Measurements from ENCODE around the gene UNC13C. TPM values are rescaled to one million over a fixed set of nuclear protein-coding genes. Genes with fewer than 3 reads are reported as not detected.

UNC13C gene
- total and polyA plus RNA-seq, 4 donors = 0.05 to 16.0 (median 0.12) TPM; not detected in 1

DNA sequence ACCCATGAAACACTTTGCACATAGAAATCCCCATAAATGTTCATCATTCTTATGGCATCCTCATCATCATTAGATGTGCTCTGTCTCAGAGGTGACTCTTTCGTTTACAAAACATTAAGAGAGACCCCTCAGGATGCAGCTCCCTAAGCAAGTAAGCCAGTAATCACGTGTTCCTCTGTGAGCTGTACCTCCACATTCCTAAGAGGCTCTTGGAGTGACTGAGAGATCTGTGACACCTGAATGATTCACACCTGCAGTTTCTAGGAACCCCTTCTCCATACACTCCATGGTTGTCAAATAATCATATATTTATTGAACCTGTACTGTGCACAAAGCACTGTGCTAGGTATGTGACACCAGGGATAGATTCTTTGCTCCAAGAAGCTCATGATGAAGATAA, 602.4 kb downstream of the UNC13C start:
- TF ChIP-seq, protein P1, sequence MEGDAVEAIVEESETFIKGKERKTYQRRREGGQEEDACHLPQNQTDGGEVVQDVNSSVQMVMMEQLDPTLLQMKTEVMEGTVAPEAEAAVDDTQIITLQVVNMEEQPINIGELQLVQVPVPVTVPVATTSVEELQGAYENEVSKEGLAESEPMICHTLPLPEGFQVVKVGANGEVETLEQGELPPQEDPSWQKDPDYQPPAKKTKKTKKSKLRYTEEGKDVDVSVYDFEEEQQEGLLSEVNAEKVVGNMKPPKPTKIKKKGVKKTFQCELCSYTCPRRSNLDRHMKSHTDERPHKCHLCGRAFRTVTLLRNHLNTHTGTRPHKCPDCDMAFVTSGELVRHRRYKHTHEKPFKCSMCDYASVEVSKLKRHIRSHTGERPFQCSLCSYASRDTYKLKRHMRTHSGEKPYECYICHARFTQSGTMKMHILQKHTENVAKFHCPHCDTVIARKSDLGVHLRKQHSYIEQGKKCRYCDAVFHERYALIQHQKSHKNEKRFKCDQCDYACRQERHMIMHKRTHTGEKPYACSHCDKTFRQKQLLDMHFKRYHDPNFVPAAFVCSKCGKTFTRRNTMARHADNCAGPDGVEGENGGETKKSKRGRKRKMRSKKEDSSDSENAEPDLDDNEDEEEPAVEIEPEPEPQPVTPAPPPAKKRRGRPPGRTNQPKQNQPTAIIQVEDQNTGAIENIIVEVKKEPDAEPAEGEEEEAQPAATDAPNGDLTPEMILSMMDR (IDR thresholded peaks at IDR 0.05; ENCODE audit: control extremely low read depth, extremely low read depth) = no peak
- no peak for ATAC-seq (ENCODE audit: insufficient read depth, low FRiP score)
- no peak overlapping the region for H3K9ac ChIP-seq (ENCODE audit: insufficient read depth in 1 of 2, low read length in 2 of 2)
- H3K36me3 ChIP-seq (ENCODE audit: control insufficient read depth in 4 of 4, insufficient read depth in 4 of 4, low read length in 4 of 4) = no peaks in the 10 kb centered on the region
- WGBS, 2 donors = 80 to 81% methylated on average over 2 of the region's 2 CpGs
- H3K4me3 ChIP-seq = no peak overlapping the region
- H3K9me3 ChIP-seq (ENCODE audit: control insufficient read depth in 4 of 4, insufficient read depth in 3 of 4, low read length in 3 of 4) = peaks cover 0 to 7% (median 0%) of the 10 kb centered on the region in 4 donors
- peaks cover 0 to 22% (median 5%) of the 10 kb centered on the region in 5 donors for H3K4me1 ChIP-seq (ENCODE audit: control insufficient read depth in 5 of 5, insufficient read depth in 5 of 5, low read length in 5 of 5)
- H3K27me3 ChIP-seq (ENCODE audit: control insufficient read depth in 3 of 3, insufficient read depth in 3 of 3, low read length in 2 of 3) = no peaks in the 10 kb centered on the region
- no peak overlapping the region for H3K27ac ChIP-seq (ENCODE audit: low read depth in 1 of 2, low read length in 1 of 2)
- DNase-seq = no peak

DNA sequence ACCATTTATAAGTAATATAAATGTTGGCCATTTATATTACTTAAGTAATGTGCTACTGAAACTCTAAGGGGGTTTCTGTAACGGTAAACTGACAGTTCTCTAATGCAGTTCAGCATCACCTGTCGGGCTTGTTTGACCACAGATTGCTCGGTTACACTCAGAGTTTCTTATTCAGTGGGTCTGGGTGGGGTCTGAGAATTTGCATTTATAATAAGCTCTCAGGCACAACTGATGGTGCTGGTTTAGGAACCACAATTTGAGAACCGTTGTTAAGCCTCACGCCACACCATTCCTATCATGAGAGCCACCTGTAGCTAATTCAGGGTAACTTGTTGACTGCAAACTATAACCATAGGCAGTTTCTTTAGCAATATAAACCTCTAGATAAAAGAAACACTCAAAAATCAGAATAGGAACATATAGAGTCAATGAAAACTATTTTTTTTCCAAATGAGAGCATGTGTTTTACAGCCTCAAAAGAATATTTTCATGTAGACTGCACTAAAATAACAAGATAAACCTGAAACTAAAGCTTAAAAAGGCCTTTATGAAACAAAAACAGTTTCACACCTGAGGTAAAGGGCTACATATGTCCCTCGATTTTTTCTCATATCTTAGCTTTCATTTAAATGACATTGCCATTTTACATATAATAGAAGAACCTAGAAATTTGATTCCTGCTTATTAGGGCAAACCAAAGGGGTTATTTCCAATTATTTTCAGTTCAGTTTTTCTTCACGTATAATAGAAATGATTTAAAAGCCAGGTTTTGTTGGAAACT, 604.8 kb downstream of the UNC13C start:
- DNase-seq (no peak), ATAC-seq (ENCODE audit: insufficient read depth, low FRiP score) (no peak)
- Histone ChIP-seq H3K4me1 (ENCODE audit: control insufficient read depth in 5 of 5, insufficient read depth in 5 of 5, low read length in 5 of 5) (peaks cover 0 to 6% (median 0%) of the 10 kb centered on the region in 5 donors), H3K27ac (ENCODE audit: low read depth in 1 of 2, low read length in 1 of 2) (no peak overlapping the region), H3K36me3 (ENCODE audit: control insufficient read depth in 4 of 4, insufficient read depth in 4 of 4, low read length in 4 of 4) (no peaks in the 10 kb centered on the region), H3K9me3 (ENCODE audit: control insufficient read depth in 4 of 4, insufficient read depth in 3 of 4, low read length in 3 of 4) (peaks cover 0 to 7% (median 0%) of the 10 kb centered on the region in 4 donors), H3K27me3 (ENCODE audit: control insufficient read depth in 3 of 3, insufficient read depth in 3 of 3, low read length in 2 of 3) (no peaks in the 10 kb centered on the region), H3K9ac (ENCODE audit: insufficient read depth in 1 of 2, low read length in 2 of 2) (no peak overlapping the region), H3K4me3 (no peak overlapping the region)
- 85 to 87% methylated on average over 7 of the region's 7 CpGs for WGBS, 2 donors
- TF ChIP-seq, protein P1 (IDR thresholded peaks at IDR 0.05; ENCODE audit: control extremely low read depth, extremely low read depth) = no peak

DNA sequence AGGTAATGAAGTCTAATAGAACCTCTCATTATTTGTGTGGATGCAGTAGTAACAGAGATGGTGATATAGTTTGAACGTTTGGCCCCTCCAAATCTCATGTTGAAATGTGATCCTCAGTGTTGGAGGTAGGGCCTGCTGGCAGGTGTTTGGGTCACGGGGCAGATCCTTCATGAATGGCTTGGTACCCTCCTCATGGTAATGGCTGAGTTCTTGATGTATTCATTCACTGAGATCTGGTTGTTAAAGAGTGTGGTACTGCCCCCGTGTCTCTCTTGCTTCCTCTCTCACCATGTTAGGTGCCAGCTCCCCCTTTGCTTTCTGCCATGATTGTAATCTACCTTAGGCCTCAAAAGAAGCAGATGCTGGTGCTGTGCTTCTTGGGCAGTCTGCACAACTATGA, 606.8 kb downstream of the UNC13C start:
- Histone ChIP-seq H3K27ac (ENCODE audit: low read depth in 1 of 2, low read length in 1 of 2) (no peak overlapping the region), H3K4me3 (no peak overlapping the region), H3K4me1 (ENCODE audit: control insufficient read depth in 5 of 5, insufficient read depth in 5 of 5, low read length in 5 of 5) (no peaks in the 10 kb centered on the region), H3K9ac (ENCODE audit: insufficient read depth in 1 of 2, low read length in 2 of 2) (no peak overlapping the region), H3K27me3 (ENCODE audit: control insufficient read depth in 3 of 3, insufficient read depth in 3 of 3, low read length in 2 of 3) (no peaks in the 10 kb centered on the region), H3K9me3 (ENCODE audit: control insufficient read depth in 4 of 4, insufficient read depth in 3 of 4, low read length in 3 of 4) (peaks cover 0 to 7% (median 0%) of the 10 kb centered on the region in 4 donors), H3K36me3 (ENCODE audit: control insufficient read depth in 4 of 4, insufficient read depth in 4 of 4, low read length in 4 of 4) (no peaks in the 10 kb centered on the region)
- no peak for ATAC-seq (ENCODE audit: insufficient read depth, low FRiP score)
- DNase-seq = no peak
- 78 to 90% methylated on average over 3 of the region's 3 CpGs for WGBS, 2 donors
- TF ChIP-seq, protein P1 (IDR thresholded peaks at IDR 0.05; ENCODE audit: control extremely low read depth, extremely low read depth) = no peak

Data from lung (tissue), 12 donors.